ENCODE results near the gene TYRO3. TPM values are rescaled to one million over a fixed set of nuclear protein-coding genes. Genes with fewer than 3 reads are reported as not detected.

The TYRO3 gene
- 5.7 and 11.5 TPM in 2 replicates for total RNA-seq

GRCh38 chr15:41558400-41559238 is at the start of gene TYRO3:
Gene TYRO3 (plus strand): TSS chr15:41559212. CDS start chr15:41559258, 46 bp downstream.

GRCh38 chr15:41513506-41514227 is 45.3 kb upstream of the TYRO3 start, which contains the start of gene LTK:
Gene LTK (minus strand): TSS chr15:41513827. CDS start chr15:41513709, 118 bp downstream.

Other genes with a start within 250 kb of the TYRO3 start
- gene OIP5, start 226.6 kb upstream of the TYRO3 start, total RNA-seq: 13.7 and 15.5 TPM in 2 replicates
- gene NUSAP1, start 226.3 kb upstream of the TYRO3 start, total RNA-seq: 54.1 and 56.6 TPM in 2 replicates
- gene NDUFAF1, start 156.7 kb upstream of the TYRO3 start, total RNA-seq: 28.6 and 33.7 TPM in 2 replicates
- gene RTF1, start 142.1 kb upstream of the TYRO3 start, total RNA-seq: 12.5 and 21.2 TPM in 2 replicates
- 2.0 and 3.3 TPM in 2 replicates for gene ITPKA, start 65.3 kb upstream of the TYRO3 start, total RNA-seq
- gene LTK, start 45.4 kb upstream of the TYRO3 start, total RNA-seq: 0.05 and 0.35 TPM in 2 replicates
- gene RPAP1, start 15.0 kb upstream of the TYRO3 start, total RNA-seq: 26.0 and 41.4 TPM in 2 replicates
- 8.7 and 12.4 TPM in 2 replicates for gene MGA, start 101.2 kb downstream of the TYRO3 start, total RNA-seq
- 15.3 and 24.2 TPM in 2 replicates for gene MAPKBP1, start 215.3 kb downstream of the TYRO3 start, total RNA-seq